ENCODE results near the gene MED13L.

Gene MED13L

GRCh38 chr12:116183741-116184141, 93.8 kb downstream of the MED13L start:
- FAIRE-seq (no peak), DNase-seq (ENCODE audit: insufficient read length, low spot score) (no peak)
- TF ChIP-seq CTCF (IDR thresholded peaks at IDR 0.05; ENCODE audit: insufficient read depth, missing control alignments) = no peak

- FAIRE-seq (no peak), DNase-seq (ENCODE audit: insufficient read length, low spot score) (no peak)
- TF ChIP-seq CTCF (IDR thresholded peaks at IDR 0.05; ENCODE audit: insufficient read depth, missing control alignments) = no peak
Observed at GRCh38 chr12:116182359-116183063, 95.0 kb downstream of the MED13L start.

GRCh38 chr12:116180448-116180847, 97.0 kb downstream of the MED13L start:
- no peak for DNase-seq (ENCODE audit: insufficient read length, low spot score)
- no peak for FAIRE-seq
- no peak for TF ChIP-seq CTCF (IDR thresholded peaks at IDR 0.05; ENCODE audit: insufficient read depth, missing control alignments)

GRCh38 chr12:116179384-116179783, 98.1 kb downstream of the MED13L start:
- TF ChIP-seq CTCF (IDR thresholded peaks at IDR 0.05; ENCODE audit: insufficient read depth, missing control alignments) = no peak
- no peak for DNase-seq (ENCODE audit: insufficient read length, low spot score)
- FAIRE-seq = no peak

GRCh38 chr12:116177017-116177416, 100.5 kb downstream of the MED13L start:
- FAIRE-seq (no peak), DNase-seq (ENCODE audit: insufficient read length, low spot score) (no peak)
- no peak for TF ChIP-seq CTCF (IDR thresholded peaks at IDR 0.05; ENCODE audit: insufficient read depth, missing control alignments)

GRCh38 chr12:116174904-116175303, 102.6 kb downstream of the MED13L start:
- FAIRE-seq (no peak), DNase-seq (ENCODE audit: insufficient read length, low spot score) (no peak)
- TF ChIP-seq CTCF (IDR thresholded peaks at IDR 0.05; ENCODE audit: insufficient read depth, missing control alignments) = no peak

- no peak for TF ChIP-seq CTCF (IDR thresholded peaks at IDR 0.05; ENCODE audit: insufficient read depth, missing control alignments)
- DNase-seq (ENCODE audit: insufficient read length, low spot score) (no peak), FAIRE-seq (no peak)
Observed at GRCh38 chr12:116174006-116174405, 103.5 kb downstream of the MED13L start.
